DMS53 treated with DMSO at 0.1 percent for 48 hours (cell line): ENCODE results near the gene DEPP1.

ENCODE experiments used
- DNase-seq: peaks from one replicate; lab custom pipeline; 2025; ENCODE audit not compliant: unreplicated experiment; lab: John Stamatoyannopoulos, UW

The DEPP1 gene

DNA sequence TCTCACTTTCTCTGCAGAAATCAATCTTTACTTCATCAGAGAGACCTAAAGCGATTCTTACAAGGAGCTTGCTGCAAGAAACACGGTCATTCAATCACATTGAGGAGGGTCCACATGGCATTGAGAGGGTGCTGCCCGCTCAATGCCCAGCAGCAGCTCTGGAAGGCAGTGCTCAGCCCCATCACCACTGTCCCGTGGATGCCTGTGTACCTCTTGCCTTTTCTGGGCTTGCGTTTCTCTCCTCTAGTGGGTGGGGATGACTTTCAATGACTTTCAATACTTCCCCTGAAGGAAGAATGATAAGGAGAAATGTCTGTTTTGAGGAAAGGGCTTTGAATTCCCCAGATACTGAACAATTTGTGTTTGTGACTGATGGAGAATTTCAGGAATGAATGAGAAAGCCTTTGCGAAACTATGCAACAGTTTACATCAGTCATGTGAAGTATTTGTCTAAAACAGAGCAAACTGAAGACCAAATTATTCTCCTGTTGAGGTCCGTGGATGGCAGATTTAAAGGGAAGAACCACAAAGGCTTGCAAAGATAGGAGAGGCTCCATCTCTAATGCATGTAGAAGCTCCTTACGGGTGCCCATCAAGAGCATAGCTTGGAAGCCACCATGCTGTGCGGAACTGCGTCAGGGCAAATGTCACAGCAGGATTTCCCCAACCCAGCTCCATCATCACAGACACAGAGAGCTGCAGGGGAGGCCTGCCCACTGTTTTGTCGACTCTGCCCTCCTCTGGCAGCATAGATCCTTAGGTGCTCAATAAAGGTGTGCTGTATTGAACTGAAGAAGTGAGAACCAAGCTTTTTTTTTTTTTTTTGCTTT, 15.5 kb upstream of the DEPP1 start:
- no peak for DNase-seq

DNA sequence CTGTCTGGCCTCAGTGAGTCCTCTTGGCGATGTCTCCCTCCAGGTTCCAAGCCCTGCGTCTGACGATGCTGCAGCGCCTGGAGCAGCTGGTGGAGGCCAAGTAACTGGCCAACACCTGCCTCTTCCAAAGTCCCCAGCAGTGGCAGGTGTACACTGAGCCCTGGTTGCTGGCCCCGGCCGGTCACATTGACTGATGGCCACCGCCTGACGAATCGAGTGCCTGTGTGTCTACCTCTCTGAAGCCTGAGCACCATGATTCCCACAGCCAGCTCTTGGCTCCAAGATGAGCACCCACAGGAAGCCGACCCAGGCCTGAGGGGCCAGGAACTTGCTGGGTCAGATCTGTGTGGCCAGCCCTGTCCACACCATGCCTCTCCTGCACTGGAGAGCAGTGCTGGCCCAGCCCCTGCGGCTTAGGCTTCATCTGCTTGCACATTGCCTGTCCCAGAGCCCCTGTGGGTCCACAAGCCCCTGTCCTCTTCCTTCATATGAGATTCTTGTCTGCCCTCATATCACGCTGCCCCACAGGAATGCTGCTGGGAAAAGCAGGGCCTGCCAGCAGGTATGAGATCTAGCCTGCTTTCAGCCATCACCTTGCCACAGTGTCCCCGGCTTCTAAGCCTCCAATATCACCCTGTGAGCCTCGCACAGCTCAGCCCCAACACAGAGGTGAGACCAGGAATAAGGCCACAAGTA, 14.8 kb upstream of the DEPP1 start:
- DNase-seq, result peak; percentile 40

DNA sequence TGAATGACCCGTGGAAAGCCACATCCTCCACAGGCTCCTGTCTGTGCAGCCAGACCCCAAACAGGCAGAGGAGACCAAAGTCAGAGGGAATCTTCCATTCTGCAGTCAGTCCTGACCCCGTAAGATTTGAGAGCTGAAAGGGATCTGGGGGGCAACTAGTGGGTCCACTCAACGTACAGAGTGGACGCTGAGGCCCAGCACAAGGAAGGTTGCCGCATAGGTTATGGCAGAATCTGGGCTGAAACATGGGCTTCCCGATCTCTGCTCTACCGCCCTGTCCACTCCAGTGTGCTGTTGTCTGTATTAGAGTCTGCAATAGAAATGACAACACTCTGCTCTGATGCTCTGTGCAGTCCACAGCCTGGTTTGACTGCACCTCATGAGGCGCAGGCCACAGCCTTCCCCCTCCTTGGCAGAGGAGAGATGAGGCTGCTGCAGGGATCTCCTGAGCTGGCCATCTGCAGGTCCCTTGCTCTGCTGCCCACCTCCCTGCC, 14.2 kb upstream of the DEPP1 start:
- no peak for DNase-seq

DNA sequence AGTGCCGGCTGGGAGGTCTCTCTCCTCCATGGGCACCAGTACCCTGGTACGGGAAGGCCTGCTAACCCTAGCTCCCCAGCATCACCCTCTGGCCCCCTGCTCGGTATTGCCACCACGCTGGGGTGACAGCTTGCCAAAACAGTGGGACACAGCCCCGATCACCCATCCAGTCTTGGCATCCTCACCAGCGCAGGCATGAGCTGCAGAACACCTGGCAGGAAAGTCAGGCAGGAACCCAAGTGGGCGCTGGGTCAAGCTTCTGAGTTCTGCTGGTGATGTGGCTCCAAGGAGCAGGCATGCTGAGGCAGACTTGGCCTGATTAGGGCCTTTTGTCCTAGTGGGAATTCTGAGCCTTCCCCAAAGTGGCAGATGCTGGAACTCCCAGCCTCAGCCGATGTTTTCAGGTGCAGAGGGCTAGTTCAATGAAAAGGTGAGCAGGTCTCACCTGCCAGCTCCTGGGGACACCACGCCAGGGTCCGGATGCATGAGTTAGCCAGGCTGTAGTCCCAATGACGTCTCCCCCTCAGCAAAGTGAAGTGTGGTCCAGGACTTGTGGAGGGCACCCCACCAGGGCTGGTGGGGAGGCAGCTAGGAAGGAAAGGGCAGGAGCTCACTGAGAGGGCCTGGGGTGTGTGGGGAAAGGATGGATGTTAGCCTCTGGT, 13.6 kb upstream of the DEPP1 start:
- DNase-seq, result no peak

DNA sequence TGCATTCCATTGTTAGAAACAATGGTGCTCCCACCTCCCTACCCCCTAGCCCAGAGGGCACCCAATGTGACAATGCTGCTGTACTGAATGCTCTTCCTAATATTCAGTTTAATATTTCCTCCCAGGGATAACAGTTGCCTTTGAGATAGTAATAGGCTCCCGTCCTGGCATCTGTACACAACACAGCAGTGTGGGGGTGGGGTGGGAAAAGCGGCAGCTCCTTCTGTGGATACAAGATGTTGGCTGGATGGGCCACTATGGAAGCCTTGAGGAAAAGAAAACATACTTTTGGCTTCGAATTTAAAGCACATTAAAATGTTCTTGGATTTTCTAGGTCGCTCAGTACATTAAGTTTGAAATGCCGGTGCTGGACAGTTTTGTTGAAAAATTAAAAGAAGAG, 13.0 kb upstream of the DEPP1 start:
- DNase-seq, result no peak

DNA sequence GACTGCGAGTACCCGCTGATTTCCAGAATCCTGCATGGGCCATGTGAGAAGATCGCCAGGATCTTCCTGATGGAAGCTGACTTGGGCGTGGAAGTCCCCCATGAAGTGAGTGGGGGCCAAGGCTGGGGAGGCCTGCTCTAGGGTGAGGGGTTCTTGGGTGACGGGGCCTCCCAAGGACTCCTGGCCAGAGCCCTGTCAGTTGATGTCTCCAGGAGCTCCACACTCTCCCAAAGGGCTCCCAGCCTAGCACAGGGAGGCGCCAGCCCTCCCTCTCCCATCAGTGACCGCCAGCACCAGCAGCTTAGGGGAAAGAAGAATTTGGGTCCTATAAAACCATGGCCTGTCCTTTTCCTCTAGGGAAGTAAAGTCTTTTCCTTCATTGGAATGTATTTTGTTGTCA, 12.4 kb upstream of the DEPP1 start:
- no peak for DNase-seq

DNA sequence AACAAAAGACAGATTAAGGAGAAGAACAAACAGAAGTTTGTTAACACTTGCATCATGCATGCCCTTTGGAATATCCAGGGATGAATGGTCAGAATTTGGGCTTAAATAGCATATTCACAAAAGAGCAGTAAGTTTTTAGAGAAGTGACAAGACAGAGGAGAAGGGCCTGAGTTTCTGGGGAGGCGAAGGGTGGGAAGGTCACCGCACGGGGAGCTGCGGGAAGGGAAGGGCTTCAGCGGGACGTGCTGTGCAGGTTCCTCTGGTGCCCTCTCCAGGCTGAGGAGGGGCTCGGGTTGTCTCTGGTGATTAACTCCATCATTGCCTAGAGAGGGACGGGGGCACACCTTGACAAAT, 11.7 kb upstream of the DEPP1 start:
- no peak for DNase-seq

DNA sequence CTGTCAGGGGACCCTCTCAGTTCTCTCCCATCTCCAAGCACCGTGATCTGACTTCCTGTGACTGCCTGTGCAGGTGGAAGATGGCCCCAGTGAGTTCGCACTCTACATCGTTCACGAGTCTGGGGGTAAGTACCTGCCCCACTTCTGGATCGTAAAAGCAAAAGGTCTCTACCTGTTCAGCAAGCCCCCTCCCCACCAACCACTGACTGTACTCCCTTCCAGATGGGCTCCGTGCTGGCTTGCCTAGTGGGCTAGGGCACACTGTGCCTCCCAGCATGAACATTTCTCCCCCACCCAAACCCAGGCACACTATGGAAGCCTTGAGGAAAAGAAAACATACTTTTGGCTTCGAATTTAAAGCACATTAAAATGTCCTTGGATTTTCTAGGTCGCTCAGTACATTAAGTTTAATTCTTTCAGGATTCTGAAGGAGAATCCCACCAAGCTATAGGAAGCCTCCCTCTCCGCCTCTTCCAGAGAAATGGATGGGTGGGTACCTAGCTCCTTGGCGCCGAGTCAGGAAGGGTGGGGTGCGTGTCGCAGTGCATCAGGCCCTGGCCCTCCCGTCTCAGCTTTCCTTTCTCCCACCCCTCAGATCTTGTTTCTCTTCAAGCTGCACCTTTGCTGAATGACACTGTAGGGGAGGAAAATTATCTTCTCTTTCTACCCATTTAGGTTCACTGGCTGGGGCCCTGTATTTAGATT, 11.1 kb upstream of the DEPP1 start:
- no peak for DNase-seq

DNA sequence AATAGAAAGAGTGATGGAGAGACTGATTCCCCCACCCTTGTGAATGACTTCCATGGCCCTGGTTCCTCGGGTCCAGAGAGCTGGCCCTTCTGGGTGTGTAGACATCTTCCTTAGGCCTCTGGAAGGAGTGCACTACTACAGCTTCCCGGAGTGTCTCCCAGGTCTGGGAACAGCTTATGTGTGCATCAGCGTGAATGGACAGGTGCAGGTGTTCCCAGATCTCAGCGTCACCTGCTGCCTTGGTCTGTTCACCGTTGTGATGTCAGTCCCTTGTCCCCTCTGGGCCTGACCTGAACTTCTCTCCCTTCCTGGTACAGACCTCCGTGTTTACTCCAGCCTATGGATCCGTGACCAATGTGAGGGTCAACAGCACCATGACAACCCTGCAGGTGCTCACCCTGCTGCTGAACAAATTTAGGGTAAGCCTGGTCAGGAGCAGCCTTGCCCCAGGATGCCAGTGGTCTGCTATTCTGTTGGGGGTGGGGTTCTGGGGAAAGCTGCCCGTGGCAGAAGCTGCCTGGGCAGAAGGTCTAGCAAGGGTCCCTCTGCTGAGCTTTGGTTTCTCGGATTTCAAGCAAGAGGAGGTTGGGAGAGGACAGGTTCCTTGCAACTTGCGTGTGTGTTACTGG, 10.5 kb upstream of the DEPP1 start:
- DNase-seq, result peak; percentile 88

DNA sequence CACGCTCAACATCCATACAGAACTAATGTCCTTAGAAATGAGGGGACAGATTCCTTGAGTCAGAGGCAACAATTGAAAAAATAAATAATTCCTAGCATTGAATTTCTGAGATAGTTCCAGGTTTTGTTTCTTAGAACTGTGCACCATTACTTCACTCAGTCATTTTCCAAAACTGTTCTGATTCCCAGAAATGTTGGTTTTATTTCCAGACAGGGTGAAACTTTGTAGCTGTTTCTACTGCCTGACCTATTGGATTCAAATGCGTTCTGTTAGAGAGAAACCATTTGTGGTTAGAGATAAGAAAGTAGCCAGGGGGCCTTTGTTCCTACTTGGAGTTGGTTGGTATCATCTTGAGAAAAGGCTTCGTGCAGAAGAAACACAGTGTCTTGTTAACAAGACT, 8.1 kb upstream of the DEPP1 start:
- no peak for DNase-seq

DNA sequence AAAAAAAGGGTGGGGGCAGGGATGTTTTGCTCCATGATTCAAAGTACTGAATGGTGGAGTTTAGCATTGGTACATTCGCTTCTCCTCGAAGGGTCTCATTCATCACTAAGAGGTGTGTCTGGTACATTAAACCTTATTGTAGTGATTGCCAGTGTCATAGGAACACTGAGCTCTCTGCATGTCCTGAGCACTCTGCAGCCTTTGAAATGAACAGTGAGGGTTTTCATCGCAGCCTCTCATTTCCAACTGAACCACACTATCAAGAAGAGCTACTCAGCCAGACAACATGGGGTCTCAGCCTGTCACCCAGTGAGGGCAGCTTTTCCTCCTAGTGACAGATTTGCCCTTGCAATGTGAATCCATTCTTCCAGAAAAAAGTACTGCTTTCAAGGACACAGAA, 7.6 kb upstream of the DEPP1 start:
- no peak for DNase-seq

DNA sequence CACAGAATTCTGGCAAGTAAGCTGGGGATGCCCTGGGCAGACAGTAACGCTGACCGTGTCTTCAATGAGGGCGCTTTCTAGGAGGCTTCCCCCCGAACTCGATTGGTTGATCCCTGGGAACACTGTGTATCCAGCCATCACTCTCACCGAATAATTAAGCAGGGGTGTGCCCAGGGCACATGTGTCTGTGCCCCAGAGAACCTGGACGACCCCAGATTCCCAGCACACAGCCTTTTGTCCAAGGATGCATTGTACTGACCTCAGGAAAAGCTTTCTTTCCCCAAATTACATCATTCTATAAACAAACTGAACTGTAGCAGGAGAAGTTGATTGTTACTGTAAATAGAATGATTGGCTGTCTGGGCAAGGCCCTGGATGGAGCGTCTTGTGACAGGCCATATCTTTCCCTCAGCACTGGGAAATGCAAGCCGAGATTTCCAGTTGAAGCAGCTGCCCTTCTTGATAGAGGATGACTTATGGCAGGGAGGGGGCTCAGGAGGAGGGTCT, 6.6 kb upstream of the DEPP1 start:
- DNase-seq, result no peak

DNA sequence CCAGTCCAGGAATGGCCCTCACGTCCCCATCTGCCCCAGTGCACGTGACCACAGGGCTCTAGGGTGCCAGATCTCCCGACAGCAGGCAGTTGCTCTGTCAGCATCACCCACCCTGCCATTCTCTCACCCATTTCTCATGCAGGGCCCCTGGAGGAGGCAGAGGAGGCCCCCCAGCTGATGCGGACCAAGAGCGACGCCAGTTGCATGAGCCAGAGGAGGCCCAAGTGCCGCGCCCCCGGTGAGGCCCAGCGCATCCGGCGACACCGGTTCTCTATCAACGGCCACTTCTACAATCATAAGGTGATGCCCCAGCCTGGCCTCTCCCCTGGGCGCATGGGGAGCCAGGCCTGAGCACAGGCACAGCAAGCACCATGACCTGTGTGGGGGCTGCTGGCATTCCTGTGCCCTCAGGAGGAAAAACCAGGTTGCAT, 6.1 kb upstream of the DEPP1 start:
- DNase-seq, result no peak

DNA sequence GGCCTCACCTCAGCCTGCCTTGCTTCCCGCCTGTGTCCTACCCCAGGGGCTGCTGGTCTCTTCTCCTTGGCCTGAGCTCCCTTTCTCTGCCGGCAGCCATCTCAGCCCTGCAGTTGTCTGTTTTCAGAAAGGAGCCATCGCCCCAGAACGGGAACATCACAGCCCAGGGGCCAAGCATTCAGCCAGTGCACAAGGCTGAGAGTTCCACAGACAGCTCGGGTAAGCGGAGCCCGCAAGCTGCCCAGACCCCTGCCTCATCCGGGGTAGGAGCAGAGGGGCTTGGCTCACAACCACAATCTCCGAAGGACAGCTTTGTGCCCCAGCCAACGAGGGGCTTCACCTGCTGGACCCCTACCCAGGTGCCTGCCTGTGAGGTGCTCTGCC, 5.3 kb upstream of the DEPP1 start:
- DNase-seq, result no peak

DNA sequence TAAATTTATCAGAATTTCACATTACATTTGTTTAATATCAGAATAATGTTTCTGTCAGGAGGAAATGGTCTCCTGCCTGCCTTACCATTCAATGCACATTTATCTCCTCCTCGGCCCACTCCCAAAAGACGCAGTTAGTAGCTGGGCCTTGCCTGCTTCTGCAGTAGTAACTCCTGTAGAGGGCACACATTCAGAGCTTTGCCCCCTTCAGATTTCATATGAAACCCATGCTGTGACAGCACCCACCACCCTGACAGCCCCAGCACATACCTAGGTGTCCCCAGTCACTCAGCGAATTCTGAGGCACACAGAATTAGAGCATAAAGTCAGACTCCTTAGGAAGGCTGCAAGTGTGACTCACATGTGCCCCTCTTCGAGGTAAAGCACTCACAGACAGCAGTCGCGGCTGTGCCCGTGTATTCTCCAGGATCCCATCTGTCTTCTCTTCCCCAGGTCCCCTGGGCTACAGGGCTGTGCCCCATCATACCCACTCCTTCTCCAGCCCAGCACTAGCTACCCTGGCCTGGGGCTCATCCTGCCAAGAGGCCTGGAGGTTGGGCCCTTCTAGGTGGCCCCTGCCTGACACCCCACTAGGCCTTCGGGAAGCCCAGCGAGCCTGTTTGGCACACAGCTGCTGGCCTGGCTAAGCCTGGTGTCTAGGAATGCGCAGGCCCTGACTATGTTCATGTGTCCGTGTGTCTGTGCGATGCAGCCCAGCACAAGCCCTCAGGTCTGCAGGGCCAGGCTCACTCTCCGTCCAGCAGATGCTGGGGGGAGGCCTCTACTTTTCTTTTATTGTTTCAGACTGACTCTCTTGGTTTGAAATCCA, 4.7 kb upstream of the DEPP1 start:
- no peak for DNase-seq

DNA sequence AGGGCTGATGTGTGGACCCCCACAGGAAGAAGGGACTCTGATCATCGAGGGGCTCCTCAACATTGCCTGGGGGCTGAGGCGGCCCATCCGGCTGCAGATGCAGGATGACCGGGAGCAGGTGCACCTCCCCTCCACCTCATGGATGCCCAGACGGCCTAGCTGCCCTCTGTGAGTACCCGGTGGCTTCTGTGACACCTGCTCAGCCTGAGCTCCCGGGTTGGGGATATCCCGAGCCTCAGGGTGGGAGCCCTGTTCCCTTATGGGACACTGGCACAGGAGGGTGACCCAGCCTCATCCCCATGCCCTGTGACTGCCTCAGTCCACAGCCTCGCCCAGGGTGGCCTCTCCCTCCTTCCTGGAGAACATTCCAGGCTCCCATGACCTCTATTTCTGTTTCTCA, 3.9 kb upstream of the DEPP1 start:
- no peak for DNase-seq

DNA sequence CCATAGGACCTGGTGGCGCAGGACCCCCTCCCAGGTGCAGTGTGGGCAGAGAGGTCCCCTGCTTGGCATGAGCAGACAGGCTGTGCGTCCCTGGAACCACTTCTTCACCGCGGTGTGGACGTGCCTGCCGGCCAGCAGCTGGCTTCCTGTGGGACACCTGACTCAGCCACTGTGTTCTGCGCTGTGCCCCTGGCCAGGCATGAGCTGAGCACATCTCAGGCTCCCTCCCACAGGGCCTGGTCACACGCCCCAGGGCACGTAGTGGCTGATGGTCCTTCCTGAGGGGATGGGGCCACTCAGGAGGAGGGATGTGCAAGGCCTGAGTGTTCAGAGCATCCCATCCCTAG, 3.5 kb upstream of the DEPP1 start:
- DNase-seq, result no peak

DNA sequence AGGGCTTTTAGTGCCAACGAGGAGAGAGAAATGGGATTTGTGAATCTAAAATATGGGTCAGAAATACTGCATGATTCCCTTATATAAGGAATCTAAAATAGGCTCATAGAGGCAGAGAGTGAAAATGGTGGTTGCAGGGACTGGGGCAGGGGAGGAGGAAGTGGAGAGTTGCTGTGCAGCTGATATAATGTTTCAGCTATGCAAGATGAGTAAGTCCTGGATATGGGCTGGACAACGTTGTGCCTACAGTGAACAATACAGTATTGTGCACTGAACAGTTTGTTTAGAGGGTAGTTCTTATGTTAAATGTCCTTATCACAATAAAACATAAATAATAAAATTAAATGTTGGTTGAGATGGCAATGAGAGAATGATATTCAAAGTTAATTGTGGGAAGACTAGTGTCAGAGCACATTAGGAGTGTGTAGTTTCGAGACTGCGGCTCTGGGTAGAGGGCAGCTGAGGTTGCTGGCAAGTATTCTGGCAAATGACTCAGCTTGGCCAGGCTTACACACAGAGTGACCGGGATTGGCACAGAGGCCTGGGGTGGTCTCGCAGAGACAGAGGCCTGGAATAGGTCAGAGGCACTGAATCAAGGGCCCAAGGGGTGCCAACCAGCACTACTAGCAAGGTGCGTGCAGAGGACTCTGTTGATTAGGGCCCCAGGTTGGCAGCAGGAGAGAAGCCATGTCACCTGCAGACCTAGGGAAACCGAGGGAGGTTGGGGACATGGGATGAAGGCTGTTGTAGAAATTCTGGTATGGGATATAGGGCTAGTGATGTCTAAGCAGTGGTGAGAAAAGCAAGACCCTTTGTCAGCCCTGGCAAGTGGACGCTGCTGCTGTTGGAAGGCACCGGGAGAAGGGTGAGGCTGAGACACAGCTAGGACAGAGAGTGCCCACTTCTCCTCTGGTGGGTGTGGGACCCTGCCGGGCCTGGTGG, 2.8 kb upstream of the DEPP1 start:
- peak; percentile 30 for DNase-seq
